ENCODE data around the gene ORC5.

DNA sequence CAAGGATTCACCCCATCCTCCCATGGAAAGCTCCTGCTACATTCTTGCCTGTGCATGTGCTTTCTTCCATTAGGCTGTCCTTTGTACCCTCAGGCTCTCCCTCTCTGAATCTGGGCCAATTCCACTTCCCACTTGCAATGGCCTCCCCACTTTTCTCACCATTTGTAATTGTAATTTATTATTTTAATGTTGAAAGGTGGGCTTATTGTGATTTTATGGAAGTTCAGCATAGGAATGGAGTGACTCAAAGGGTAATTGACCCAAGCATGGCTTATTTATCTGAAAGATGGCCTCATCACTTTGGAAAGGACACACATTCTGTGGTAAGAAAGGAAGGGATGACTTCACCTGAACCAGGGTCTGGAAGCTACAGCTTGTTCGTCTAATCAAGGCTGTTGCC lies 46.9 kb upstream of the ORC5 start:
- TF ChIP-seq, protein P1, sequence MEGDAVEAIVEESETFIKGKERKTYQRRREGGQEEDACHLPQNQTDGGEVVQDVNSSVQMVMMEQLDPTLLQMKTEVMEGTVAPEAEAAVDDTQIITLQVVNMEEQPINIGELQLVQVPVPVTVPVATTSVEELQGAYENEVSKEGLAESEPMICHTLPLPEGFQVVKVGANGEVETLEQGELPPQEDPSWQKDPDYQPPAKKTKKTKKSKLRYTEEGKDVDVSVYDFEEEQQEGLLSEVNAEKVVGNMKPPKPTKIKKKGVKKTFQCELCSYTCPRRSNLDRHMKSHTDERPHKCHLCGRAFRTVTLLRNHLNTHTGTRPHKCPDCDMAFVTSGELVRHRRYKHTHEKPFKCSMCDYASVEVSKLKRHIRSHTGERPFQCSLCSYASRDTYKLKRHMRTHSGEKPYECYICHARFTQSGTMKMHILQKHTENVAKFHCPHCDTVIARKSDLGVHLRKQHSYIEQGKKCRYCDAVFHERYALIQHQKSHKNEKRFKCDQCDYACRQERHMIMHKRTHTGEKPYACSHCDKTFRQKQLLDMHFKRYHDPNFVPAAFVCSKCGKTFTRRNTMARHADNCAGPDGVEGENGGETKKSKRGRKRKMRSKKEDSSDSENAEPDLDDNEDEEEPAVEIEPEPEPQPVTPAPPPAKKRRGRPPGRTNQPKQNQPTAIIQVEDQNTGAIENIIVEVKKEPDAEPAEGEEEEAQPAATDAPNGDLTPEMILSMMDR (IDR thresholded peaks at IDR 0.05) = no peak
- TF ChIP-seq POLR2AphosphoS5 (IDR thresholded peaks at IDR 0.05; ENCODE audit: insufficient read depth in 1 of 2, low read depth in 1 of 2) = no peak

Measured in vagina (tissue), 2 donors.